H1 (cell line): ENCODE data around the gene GBF1. TPM values are rescaled to one million over a fixed set of nuclear protein-coding genes. Genes with fewer than 3 reads are reported as not detected.

ENCODE experiments used
- MAX ChIP-seq: IDR thresholded peaks from 2 replicates; pipeline ENCODE4 v1.6.1; 2012; ENCODE audit warnings: inconsistent platforms
- POLR2AphosphoS5 ChIP-seq: IDR thresholded peaks from 2 replicates; pipeline ENCODE4 v1.6.1; 2011; ENCODE audit warnings: low read depth, low read length
- SIRT6 ChIP-seq: IDR thresholded peaks from one replicate; pipeline ENCODE4 v1.7.1; 2012; ENCODE audit warnings: low read length, inconsistent platforms
- ZNF274 ChIP-seq: IDR thresholded peaks from 2 replicates; pipeline ENCODE4 v1.7.0; 2012; ENCODE audit warnings: low read length, borderline replicate concordance; ENCODE audit errors: extremely low read depth
- polyA plus RNA-seq, 7 experiments: library from polyadenylated mRNA; depleted of rRNA in 3 of 7; stranded (reverse) in 5 of 7; unstranded in 2 of 7; fragments of >200 nt in 5 of 7; fragments of 200-250 nt in 2 of 7; gene quantifications; 1 replicate in 5 of 7; 2 replicates in 1 of 7; 4 replicates in 1 of 7; pipeline versions ENCODE4 v1.2.1 to v1.2.3, GENCODE V29; 2011 to 2013; ENCODE audit warnings: missing spikeins in 2 of 7, mixed read lengths in 2 of 7
- total RNA-seq: library from RNA; stranded (reverse); fragmentation: NEBNext Ultra II Directional; extraction: Animal tissue kit (Norgen Biotek cat#: 25700); gene quantifications from 2 replicates; pipeline ENCODE4 v1.2.1, GENCODE V29; 2021

The GBF1 gene
- total and polyA plus RNA-seq, 2 of the 8 experiments (the other 6 are each of a cell fraction or from before 2014, with no cell fraction given): 11.0 to 25.5 TPM

DNA sequence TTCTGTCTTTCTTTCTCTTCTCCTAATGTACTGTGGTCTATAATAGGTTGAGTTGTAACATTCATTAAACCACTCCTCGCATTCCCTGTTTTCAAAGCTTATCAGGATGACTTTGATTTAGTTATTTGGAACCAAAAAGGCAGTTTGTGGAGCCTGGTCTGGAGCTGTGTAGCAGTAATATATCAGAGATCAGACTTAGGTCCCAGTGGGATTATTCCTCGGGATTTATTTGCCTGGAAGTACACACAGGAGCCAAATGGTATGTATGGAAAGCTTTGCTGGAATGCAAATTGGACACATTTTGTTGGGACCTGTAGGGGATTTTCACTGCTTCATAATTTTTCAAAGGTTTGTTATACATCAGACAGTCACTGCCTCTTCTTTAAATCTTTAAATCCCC lies 40.9 kb downstream of the GBF1 start (continued):
- TF ChIP-seq MAX (no peak), ZNF274 (no peak), POLR2AphosphoS5 (no peak), SIRT6 (no peak)
